Stomach (tissue), 9 donors: ENCODE data around the gene USP6NL. TPM values are rescaled to one million over a fixed set of nuclear protein-coding genes. Genes with fewer than 3 reads are reported as not detected.

Experiments
- DNase-seq, 2 donors: peaks; one replicate each; pipeline versions ENCODE4 v3.0.0 to v3.0.0-alpha.2; 2013 to 2019
- H3K27ac ChIP-seq, 5 donors: fragments of 200-600 bp in 4 of 5; sonication (generic) in 4 of 5; one replicate each; pipeline ENCODE4 v1.5.1; 2013 to 2019; ENCODE audit warnings: mild to moderate bottlenecking in 1 of 5, moderate library complexity in 1 of 5
- H3K27me3 ChIP-seq, 3 donors: fragments of 200-600 bp; sonication (generic); one replicate each; pipeline ENCODE4 v1.5.1; 2017 to 2019; ENCODE audit warnings: mixed run types in 1 of 3
- H3K36me3 ChIP-seq, 4 donors: fragments of 200-600 bp; sonication (generic); 1 replicate in 3 of 4; 2 replicates in 1 of 4; pipeline ENCODE4 v1.5.1; 2016 to 2019
- H3K4me1 ChIP-seq, 4 donors: fragments of 200-600 bp; sonication (generic); one replicate each; pipeline ENCODE4 v1.5.1; 2016 to 2019
- H3K4me3 ChIP-seq, 4 donors: fragments of 200-600 bp; sonication (generic) in 3 of 4; one replicate each; pipeline ENCODE4 v1.5.1; 2016 to 2019; ENCODE audit warnings: mild to moderate bottlenecking in 1 of 4
- H3K9me3 ChIP-seq, 4 donors: fragments of 200-600 bp; sonication (generic); one replicate each; pipeline ENCODE4 v1.5.1; 2016 to 2019
- CTCF ChIP-seq, 7 experiments: fragments of 450-650 bp in 4 of 7; fragments of 200-600 bp in 3 of 7; sonication (generic) in 3 of 7; IDR thresholded peaks; one replicate each; pipeline ENCODE4 v1.5.1; 2016 to 2019; ENCODE audit warnings: antibody characterized with exemption in 7 of 7, control low read depth in 2 of 7, mild to moderate bottlenecking in 1 of 7
- EP300 ChIP-seq: sonication (generic); formaldehyde crosslinking; IDR thresholded peaks from one replicate; pipeline ENCODE4 v1.6.1; 2017; ENCODE audit warnings: antibody characterized with exemption
- POLR2A ChIP-seq, 4 donors: fragments of 450-650 bp; IDR thresholded peaks; one replicate each; pipeline ENCODE4 v1.6.1; 2016; ENCODE audit warnings: antibody characterized with exemption in 4 of 4, control low read depth in 2 of 4, mild to moderate bottlenecking in 1 of 4, moderate library complexity in 1 of 4
- POLR2AphosphoS5 ChIP-seq, 3 donors: sonication (generic); formaldehyde crosslinking; IDR thresholded peaks; one replicate each; pipeline ENCODE4 v1.6.1; 2016; ENCODE audit warnings: antibody characterized with exemption in 3 of 3
- WGBS, 5 donors: extraction: QIAGEN DNeasy Blood & Tissue Kit in 3 of 5; methylation state at CpG; one replicate each; pipeline versions ENCODE4 v1.1.5 to v1.1.7; 2013 to 2018; 5-methylcytosine and 5-hydroxymethylcytosine counted together
- intact Hi-C: fragments of 100-400 bp; cut with DNase I; formaldehyde crosslinking; loops from one replicate; pipeline ENCODE4 v1.15.1; 2023; ENCODE audit warnings: low total_unique reads
- polyA plus RNA-seq, 3 donors: library from polyadenylated mRNA; stranded (reverse); fragments of 200-250 nt; gene quantifications; one replicate each; pipeline ENCODE4 v1.2.3, GENCODE V29; 2013
- total RNA-seq, 5 donors: library from RNA; depleted of rRNA; stranded (reverse); fragments of >200 nt; gene quantifications; one replicate each; pipeline versions ENCODE4 v1.1.0 to v1.2.3, GENCODE V29; 2014 to 2016
- donor health status: healthy with polysubstance abuse.
- donor health status: Bipolar disorder and iron deficiency.
- donor health status: healthy.

The USP6NL gene
- total and polyA plus RNA-seq, 8 donors = 4.7 to 31.5 (median 6.3) TPM

- H3K4me3 ChIP-seq = no peak overlapping the region
- H3K4me1 ChIP-seq = peaks cover 11 to 44% (median 22%) of the 10 kb centered on the region in 4 donors
- no peaks in the 10 kb centered on the region for H3K9me3 ChIP-seq
- H3K27ac ChIP-seq = no peak overlapping the region
- intact Hi-C loops = no loop called here
- H3K36me3 ChIP-seq = no peaks in the 10 kb centered on the region
- no peaks in the 10 kb centered on the region for H3K27me3 ChIP-seq
- DNase-seq = no peak
- TF ChIP-seq CTCF (IDR thresholded peaks at IDR 0.05) (no peak), POLR2A (IDR thresholded peaks at IDR 0.05) (no peak), POLR2AphosphoS5 (IDR thresholded peaks at IDR 0.05) (no peak), EP300 (no peak)
These were observed 55.9 kb downstream of the USP6NL start for GRCh38 chr10:11555556-11555955.

GRCh38 chr10:11553773-11554381, 57.6 kb downstream of the USP6NL start:
- 85 to 92% (median 88%) methylated on average over 6 of the region's 6 CpGs for WGBS, 5 donors
- no peak for TF ChIP-seq EP300
- no peak for TF ChIP-seq POLR2AphosphoS5 (IDR thresholded peaks at IDR 0.05)
- no peak for TF ChIP-seq CTCF (IDR thresholded peaks at IDR 0.05)
- no peak for TF ChIP-seq POLR2A (IDR thresholded peaks at IDR 0.05)

GRCh38 chr10:11551916-11552602, 59.4 kb downstream of the USP6NL start:
- 25 to 48% (median 31%) methylated on average over 4 of the region's 4 CpGs for WGBS, 5 donors
- Histone ChIP-seq H3K4me3 (no peak overlapping the region), H3K36me3 (no peaks in the 10 kb centered on the region), H3K4me1 (peaks cover 0 to 32% (median 15%) of the 10 kb centered on the region in 4 donors), H3K27me3 (no peaks in the 10 kb centered on the region), H3K27ac (peak overlapping the region in 4 of 5 donors; percentile 11 to 64 (median 49)), H3K9me3 (no peaks in the 10 kb centered on the region)
- TF ChIP-seq POLR2AphosphoS5 (IDR thresholded peaks at IDR 0.05) = peak in 1 of 3 donors; percentile 55
- TF ChIP-seq EP300 = no peak
- intact Hi-C loops = no loop called here
- DNase-seq = peak in 1 of 2 donors; percentile 51

More at GRCh38 chr10:11553773-11554381, 57.6 kb downstream of the USP6NL start:
- Histone ChIP-seq H3K4me3 (no peak overlapping the region), H3K4me1 (peaks cover 0 to 31% (median 15%) of the 10 kb centered on the region in 4 donors), H3K9me3 (no peaks in the 10 kb centered on the region), H3K27me3 (no peaks in the 10 kb centered on the region), H3K36me3 (no peaks in the 10 kb centered on the region), H3K27ac (peak overlapping the region in 1 of 5 donors; percentile 12)
- DNase-seq = no peak
- intact Hi-C loops = no loop called here

- intact Hi-C loops = no loop called here
- no peak for TF ChIP-seq EP300
- TF ChIP-seq POLR2A (IDR thresholded peaks at IDR 0.05) = no peak
- Histone ChIP-seq H3K27ac (no peak overlapping the region), H3K9me3 (no peaks in the 10 kb centered on the region), H3K4me3 (no peak overlapping the region), H3K4me1 (peaks cover 8 to 41% (median 18%) of the 10 kb centered on the region in 4 donors), H3K27me3 (no peaks in the 10 kb centered on the region), H3K36me3 (no peaks in the 10 kb centered on the region)
- DNase-seq = no peak
- 90 to 94% (median 92%) methylated on average over 4 of the region's 4 CpGs for WGBS, 5 donors
These were observed 60.3 kb downstream of the USP6NL start for GRCh38 chr10:11551104-11551503.

GRCh38 chr10:11548768-11549099, 62.7 kb downstream of the USP6NL start:
- Histone ChIP-seq H3K4me1 (peaks cover 8 to 44% (median 20%) of the 10 kb centered on the region in 4 donors), H3K27me3 (no peaks in the 10 kb centered on the region), H3K4me3 (no peak overlapping the region), H3K27ac (no peak overlapping the region), H3K9me3 (no peaks in the 10 kb centered on the region), H3K36me3 (no peaks in the 10 kb centered on the region)
- no peak for TF ChIP-seq POLR2AphosphoS5 (IDR thresholded peaks at IDR 0.05)
- no peak for TF ChIP-seq CTCF (IDR thresholded peaks at IDR 0.05)
- no peak for TF ChIP-seq EP300
- TF ChIP-seq POLR2A (IDR thresholded peaks at IDR 0.05) = no peak
- 72 to 84% (median 80%) methylated on average over 2 of the region's 2 CpGs for WGBS, 5 donors
- intact Hi-C loops = no loop called here
- DNase-seq = no peak
